Lung (tissue), 12 donors: ENCODE measurements around the gene OR2V1. TPM values are rescaled to one million over a fixed set of nuclear protein-coding genes. Genes with fewer than 3 reads are reported as not detected.
"Not testable (repeated sequence)": the region's sequence is repeated elsewhere in the genome, so short reads cannot be mapped to it uniquely, and the experiment has no call there.

Experiments
- ATAC-seq: fragments of 200-7000 bp; cut with Tn5 transposase; one replicate; pipeline ENCODE4 v1.9.1; 2020; ENCODE audit warnings: moderate number of reproducible peaks; ENCODE audit not compliant: insufficient read depth, low FRiP score
- DNase-seq, 3 donors: peaks; one replicate each; pipeline ENCODE4 v3.0.0-alpha.2; 2013 to 2017
- H3K27ac ChIP-seq, 2 donors: one replicate each; pipeline ENCODE4 v1.5.1; 2013; ENCODE audit warnings: mild to moderate bottlenecking in 2 of 2, moderate library complexity in 2 of 2, control low read depth in 1 of 2, inconsistent platforms in 1 of 2, low read depth in 1 of 2, low read length in 1 of 2
- H3K27me3 ChIP-seq, 3 donors: one replicate each; pipeline ENCODE4 v1.5.1; 2013; ENCODE audit warnings: low read length in 2 of 3; ENCODE audit not compliant: control insufficient read depth in 3 of 3, insufficient read depth in 3 of 3
- H3K36me3 ChIP-seq, 4 donors: one replicate each; pipeline ENCODE4 v1.5.1; 2013; ENCODE audit warnings: low read length in 4 of 4, mild to moderate bottlenecking in 1 of 4, moderate library complexity in 1 of 4; ENCODE audit not compliant: control insufficient read depth in 4 of 4, insufficient read depth in 4 of 4
- H3K4me1 ChIP-seq, 5 donors: one replicate each; pipeline ENCODE4 v1.5.1; 2013; ENCODE audit warnings: low read length in 5 of 5, mild to moderate bottlenecking in 2 of 5, moderate library complexity in 1 of 5; ENCODE audit not compliant: control insufficient read depth in 5 of 5, insufficient read depth in 5 of 5
- H3K4me3 ChIP-seq: one replicate; pipeline ENCODE4 v1.5.1; 2013; ENCODE audit warnings: mild to moderate bottlenecking, control low read depth, moderate library complexity
- H3K9ac ChIP-seq, 2 donors: one replicate each; pipeline ENCODE4 v1.5.1; 2013; ENCODE audit warnings: low read length in 2 of 2, control low read depth in 1 of 2; ENCODE audit not compliant: insufficient read depth in 1 of 2
- H3K9me3 ChIP-seq, 4 donors: one replicate each; pipeline ENCODE4 v1.5.1; 2013; ENCODE audit warnings: low read length in 3 of 4, mild to moderate bottlenecking in 1 of 4, moderate library complexity in 1 of 4; ENCODE audit not compliant: control insufficient read depth in 4 of 4, insufficient read depth in 3 of 4
- WGBS, 2 donors: extraction: QIAGEN DNeasy Blood & Tissue Kit; methylation state at CpG; one replicate each; pipeline ENCODE4 v1.1.7; 2013; 5-methylcytosine and 5-hydroxymethylcytosine counted together
- polyA plus RNA-seq, 2 donors: library from polyadenylated mRNA; stranded (reverse); fragments of 200-250 nt; gene quantifications; one replicate each; pipeline ENCODE4 v1.2.1, GENCODE V29; 2013
- total RNA-seq, 2 donors: library from RNA; depleted of rRNA in 1 of 2; stranded (reverse); fragments of >200 nt in 1 of 2; gene quantifications; one replicate each; pipeline ENCODE4 v1.2.1, GENCODE V29; 2014 to 2021
- TF ChIP-seq, protein P1 (sequence below): IDR thresholded peaks from 2 replicates; pipeline ENCODE4 v1.5.1; 2012; ENCODE audit warnings: mild to moderate bottlenecking; ENCODE audit errors: control extremely low read depth, extremely low read depth
- donor health status: control.
- donor health status: control.
- donor health status: Bipolar disorder and iron deficiency.
- donor health status: healthy.
- donor health status: DM: yes; HTN: yes; CAD: no.

The OR2V1 gene
- total and polyA plus RNA-seq, 4 donors, result not detected

- Histone ChIP-seq H3K36me3 (no peaks in the 10 kb centered on the region), H3K4me1 (peaks cover 0 to 3% (median 0%) of the 10 kb centered on the region in 5 donors), H3K27ac (no peak overlapping the region), H3K9ac (no peak overlapping the region), H3K9me3 (peaks cover 0 to 16% (median 0%) of the 10 kb centered on the region in 4 donors), H3K27me3 (peaks cover 4 to 73% (median 44%) of the 10 kb centered on the region in 3 donors), H3K4me3 (no peak overlapping the region)
- no peak for DNase-seq
- TF ChIP-seq, protein P1, sequence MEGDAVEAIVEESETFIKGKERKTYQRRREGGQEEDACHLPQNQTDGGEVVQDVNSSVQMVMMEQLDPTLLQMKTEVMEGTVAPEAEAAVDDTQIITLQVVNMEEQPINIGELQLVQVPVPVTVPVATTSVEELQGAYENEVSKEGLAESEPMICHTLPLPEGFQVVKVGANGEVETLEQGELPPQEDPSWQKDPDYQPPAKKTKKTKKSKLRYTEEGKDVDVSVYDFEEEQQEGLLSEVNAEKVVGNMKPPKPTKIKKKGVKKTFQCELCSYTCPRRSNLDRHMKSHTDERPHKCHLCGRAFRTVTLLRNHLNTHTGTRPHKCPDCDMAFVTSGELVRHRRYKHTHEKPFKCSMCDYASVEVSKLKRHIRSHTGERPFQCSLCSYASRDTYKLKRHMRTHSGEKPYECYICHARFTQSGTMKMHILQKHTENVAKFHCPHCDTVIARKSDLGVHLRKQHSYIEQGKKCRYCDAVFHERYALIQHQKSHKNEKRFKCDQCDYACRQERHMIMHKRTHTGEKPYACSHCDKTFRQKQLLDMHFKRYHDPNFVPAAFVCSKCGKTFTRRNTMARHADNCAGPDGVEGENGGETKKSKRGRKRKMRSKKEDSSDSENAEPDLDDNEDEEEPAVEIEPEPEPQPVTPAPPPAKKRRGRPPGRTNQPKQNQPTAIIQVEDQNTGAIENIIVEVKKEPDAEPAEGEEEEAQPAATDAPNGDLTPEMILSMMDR, result no peak
- WGBS, 2 donors, result 8 to 10% methylated on average over 47 of the region's 47 CpGs
- no peak for ATAC-seq
These were observed 15.9 kb downstream of the OR2V1 start for GRCh38 chr5:181114844-181115778.

- peaks cover 0 to 3% (median 0%) of the 10 kb centered on the region in 5 donors for H3K4me1 ChIP-seq
- TF ChIP-seq, protein P1, result no peak
- no peak overlapping the region for H3K27ac ChIP-seq
- no peak overlapping the region for H3K9ac ChIP-seq
- no peak overlapping the region for H3K4me3 ChIP-seq
- DNase-seq, result no peak
- H3K27me3 ChIP-seq, result peaks cover 4 to 70% (median 44%) of the 10 kb centered on the region in 3 donors
- no peaks in the 10 kb centered on the region for H3K36me3 ChIP-seq
- peaks cover 0 to 16% (median 0%) of the 10 kb centered on the region in 4 donors for H3K9me3 ChIP-seq
- no peak for ATAC-seq
- 45 to 47% methylated on average over 33 of the region's 33 CpGs for WGBS, 2 donors
These were observed 16.6 kb downstream of the OR2V1 start for GRCh38 chr5:181114284-181114843.

DNA sequence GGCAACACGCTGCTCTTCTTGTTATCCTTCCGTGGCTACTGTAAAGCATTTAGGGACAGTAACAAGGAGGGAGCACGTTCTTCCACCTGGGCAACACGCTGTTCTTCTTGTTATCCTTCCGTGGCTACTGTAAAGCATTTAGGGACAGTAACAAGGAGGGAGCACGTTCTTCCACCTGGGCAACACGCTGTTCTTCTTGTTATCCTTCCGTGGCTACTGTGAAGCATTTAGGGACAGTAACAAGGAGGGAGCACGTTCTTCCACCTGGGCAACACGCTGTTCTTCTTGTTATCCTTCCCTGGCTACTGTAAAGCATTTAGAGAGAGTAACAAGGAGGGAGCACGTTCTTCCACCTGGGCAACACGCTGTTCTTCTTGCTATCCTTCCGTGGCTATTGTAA is 17.4 kb downstream of the OR2V1 start:
- H3K9ac ChIP-seq, DNase-seq, H3K4me3 ChIP-seq, ATAC-seq, H3K27ac ChIP-seq, H3K4me1 ChIP-seq, H3K36me3 ChIP-seq: not testable (repeated sequence)
- WGBS, 2 donors, result 83 to 86% methylated on average over 5 to 8 of the region's 13 CpGs
- Histone ChIP-seq H3K9me3 (peaks cover 0 to 13% (median 0%) of the 10 kb centered on the region in 4 donors), H3K27me3 (peaks cover 4 to 76% (median 46%) of the 10 kb centered on the region in 3 donors)

GRCh38 chr5:181112476-181112875 is 18.5 kb downstream of the OR2V1 start:
- ATAC-seq, result no peak
- Histone ChIP-seq H3K9ac (no peak overlapping the region), H3K27ac (no peak overlapping the region), H3K4me1 (peaks cover 0 to 3% (median 0%) of the 10 kb centered on the region in 5 donors), H3K27me3 (peaks cover 8 to 78% (median 41%) of the 10 kb centered on the region in 3 donors), H3K4me3 (no peak overlapping the region), H3K36me3 (no peaks in the 10 kb centered on the region), H3K9me3 (peaks cover 0 to 13% (median 0%) of the 10 kb centered on the region in 4 donors)
- DNase-seq, result no peak
- WGBS, 2 donors, result 79 to 81% methylated on average over 5 of the region's 5 CpGs
- TF ChIP-seq, protein P1, result no peak
